ENCODE results near the gene SLC22A14. TPM values are rescaled to one million over a fixed set of nuclear protein-coding genes. Genes with fewer than 3 reads are reported as not detected.

SLC22A14 gene
- total RNA-seq, 1 experiment from 2014 or later, result 0.14 TPM

GRCh38 chr3:38345879-38346586 is 63.9 kb downstream of the SLC22A14 start:
- peak overlapping the region; percentile 73 for H3K4me3 Mint-ChIP-seq (ENCODE audit: unreplicated experiment)
- intact Hi-C loops (cut with micrococcal nuclease; ENCODE audit: unreplicated experiment), result loop anchor here (1.0 kb wide), 2 partner anchors 133 to 209 kb away; partner anchors contain the start of gene ACAA1
- POLR2A ChIA-PET, result no interaction called here

GRCh38 chr3:38346587-38347410 is 64.7 kb downstream of the SLC22A14 start, which contains the start of gene XYLB:
TSS of gene XYLB (plus strand) at chr3:38346785. CDS start at chr3:38346869, 84 bp downstream.
- Mint-ChIP-seq H3K36me3 (ENCODE audit: insufficient read depth, unreplicated experiment) (peaks cover 6% of the 10 kb centered on the region), H3K27ac (ENCODE audit: unreplicated experiment) (no peak within 1 kb of the TSS), H3K4me3 (ENCODE audit: unreplicated experiment) (peak within 1 kb of the TSS; percentile 73), H3K4me1 (ENCODE audit: low read depth, unreplicated experiment) (no peaks in the 10 kb centered on the region), H3K9me3 (ENCODE audit: unreplicated experiment) (peaks cover 8% of the 10 kb centered on the region), H3K27me3 (ENCODE audit: insufficient read depth, unreplicated experiment) (no peaks in the 10 kb centered on the region)
- ChIA-PET POLR2A (interaction anchor here (0.6 kb wide), 2 partner anchors 28 to 382 kb away, joined by 3 read pairs; no protein-coding TSS in a partner anchor), CTCF (interaction anchor here (0.7 to 1.6 kb wide), 5 partner anchors 49 to 213 kb away, joined by 3 to 10 read pairs (median 3); partner anchors contain the start of gene ACAA1)
- peak; percentile 67 to 83 for TF ChIP-seq CTCF (IDR thresholded peaks at IDR 0.05; ENCODE audit: insufficient read depth in 1 of 2, low read depth in 1 of 2, low read length in 1 of 2, severe bottlenecking in 1 of 2, unreplicated experiment in 1 of 2)
- Histone ChIP-seq H3K9me3 (no peaks in the 10 kb centered on the region), H3K27me3 (replicated peaks; ENCODE audit: control insufficient read depth, insufficient read depth, low read length) (no peaks in the 10 kb centered on the region), H3K36me3 (ENCODE audit: control insufficient read depth, insufficient read depth, low read length) (0 out of 2 replicates have a peak, but pooled peaks cover 2% of the 10 kb centered on the region), H3K4me3 (ENCODE audit: low read depth, low read length) (peak within 1 kb of the TSS; percentile 99), H3K4me1 (peaks cover 6% of the 10 kb centered on the region; the same call in 1 of the 2 replicates)
- intact Hi-C loops (cut with micrococcal nuclease; ENCODE audit: unreplicated experiment), result loop anchor here (1.0 kb wide), 2 partner anchors 133 to 209 kb away; partner anchors contain the start of gene ACAA1
- peak; percentile 83 to 92 for DNase-seq
- BruUV-seq (replicated peaks), result no TSS peak

More at GRCh38 chr3:38345879-38346586, 63.9 kb downstream of the SLC22A14 start:
- H3K36me3 ChIP-seq (ENCODE audit: control insufficient read depth, insufficient read depth, low read length), result 0 out of 2 replicates have a peak, but pooled peaks cover 2% of the 10 kb centered on the region
- peaks cover 6% of the 10 kb centered on the region; the same call in 1 of the 2 replicates for H3K4me1 ChIP-seq
- no peaks in the 10 kb centered on the region for H3K9me3 ChIP-seq
- CTCF ChIA-PET, result interaction anchor here (0.7 to 1.6 kb wide), 5 partner anchors 48 to 309 kb away, joined by 3 to 10 read pairs (median 3); partner anchors contain the start of gene ACAA1
- no peak for DNase-seq
- Mint-ChIP-seq H3K27me3 (ENCODE audit: insufficient read depth, unreplicated experiment) (no peaks in the 10 kb centered on the region), H3K4me1 (ENCODE audit: low read depth, unreplicated experiment) (no peaks in the 10 kb centered on the region), H3K9me3 (ENCODE audit: unreplicated experiment) (peaks cover 8% of the 10 kb centered on the region), H3K36me3 (ENCODE audit: insufficient read depth, unreplicated experiment) (peaks cover under 1% of the 10 kb centered on the region), H3K27ac (ENCODE audit: unreplicated experiment) (no peak overlapping the region)
- H3K27me3 ChIP-seq (replicated peaks; ENCODE audit: control insufficient read depth, insufficient read depth, low read length), result no peaks in the 10 kb centered on the region
- TF ChIP-seq CTCF (IDR thresholded peaks at IDR 0.05; ENCODE audit: insufficient read depth in 1 of 2, low read depth in 1 of 2, low read length in 1 of 2, severe bottlenecking in 1 of 2, unreplicated experiment in 1 of 2), result no peak
- BruUV-seq (replicated peaks), result no TSS peak
- H3K4me3 ChIP-seq (ENCODE audit: low read depth, low read length), result peak overlapping the region; percentile 99

All from Caco-2 (cell line).